AG04450 (cell line): Measurements from ENCODE around the gene GLT1D1. TPM values are rescaled to one million over a fixed set of nuclear protein-coding genes. Genes with fewer than 3 reads are reported as not detected.

Source experiments
- CTCF ChIA-PET: fragments of 300-600, 350-600 bp; formaldehyde crosslinking; extraction: SDS; loops from one replicate; lab custom pipeline; 2022; ENCODE audit warnings: antibody characterized with exemption, inconsistent platforms; lab: Charles Lee
- POLR2A ChIA-PET: fragments of 350-600 bp; formaldehyde crosslinking; extraction: SDS; loops from one replicate; lab custom pipeline; 2021; ENCODE audit warnings: antibody characterized with exemption, inconsistent platforms; lab: Yijun Ruan, JAX
- DNase-seq: peaks from one replicate; pipeline ENCODE4 v3.0.0-alpha.2; 2011; ENCODE audit warnings: low read depth, low spot score
- H3K27ac ChIP-seq: one replicate; pipeline ENCODE4 v1.5.1; 2012; ENCODE audit warnings: low read depth, low read length, control low read depth
- H3K27me3 ChIP-seq: one replicate; pipeline ENCODE4 v1.6.0; 2012; ENCODE audit warnings: low read length; ENCODE audit not compliant: control insufficient read depth, insufficient read depth
- H3K4me3 ChIP-seq: 2 replicates; pipeline ENCODE4 v1.5.1; 2011; ENCODE audit warnings: mild to moderate bottlenecking, low read depth, low read length, control low read depth
- H3K9me3 ChIP-seq: 2 replicates; pipeline ENCODE4 v1.5.1; 2012; ENCODE audit warnings: low read length; ENCODE audit not compliant: control insufficient read depth, insufficient read depth
- CTCF ChIP-seq: IDR thresholded peaks from 2 replicates; pipeline ENCODE4 v1.5.1; 2011; ENCODE audit warnings: low read depth, low read length, control low read depth, inconsistent platforms
- polyA plus RNA-seq: library from polyadenylated mRNA; depleted of rRNA; stranded (reverse); fragments of >200 nt; gene quantifications from 2 replicates; pipeline ENCODE4 v1.2.3, GENCODE V29; 2011; rRNA removed

Gene GLT1D1
- polyA plus RNA-seq, 1 experiment = not detected

- Histone ChIP-seq H3K27me3 (no peaks in the 10 kb centered on the region), H3K27ac (no peak overlapping the region), H3K9me3 (peaks cover 31% of the 10 kb centered on the region), H3K4me3 (no peak overlapping the region)
- POLR2A ChIA-PET = no interaction called here
- no peak for DNase-seq
- CTCF ChIA-PET = no interaction called here
- no peak for TF ChIP-seq CTCF
These were observed 156.8 kb downstream of the GLT1D1 start for GRCh38 chr12:129009833-129010622.

- DNase-seq = no peak
- H3K4me3 ChIP-seq = no peak overlapping the region
- ChIA-PET POLR2A (no interaction called here), CTCF (no interaction called here)
- H3K9me3 ChIP-seq = peaks cover 37% of the 10 kb centered on the region
- no peak overlapping the region for H3K27ac ChIP-seq
- no peak for TF ChIP-seq CTCF
- no peaks in the 10 kb centered on the region for H3K27me3 ChIP-seq
These were observed 162.9 kb downstream of the GLT1D1 start for GRCh38 chr12:129016159-129016558.

- no peak for TF ChIP-seq CTCF
- no peak for DNase-seq
- Histone ChIP-seq H3K27me3 (no peaks in the 10 kb centered on the region), H3K27ac (no peak overlapping the region), H3K4me3 (no peak overlapping the region), H3K9me3 (peaks cover 63% of the 10 kb centered on the region)
- ChIA-PET POLR2A (no interaction called here), CTCF (no interaction called here)
These were observed 171.8 kb downstream of the GLT1D1 start for GRCh38 chr12:129025055-129025454.

- no peak for TF ChIP-seq CTCF
- Histone ChIP-seq H3K4me3 (no peak overlapping the region), H3K27me3 (no peaks in the 10 kb centered on the region), H3K9me3 (peaks cover 79% of the 10 kb centered on the region), H3K27ac (no peak overlapping the region)
- no peak for DNase-seq
- CTCF ChIA-PET = no interaction called here
- POLR2A ChIA-PET = no interaction called here
These were observed 175.6 kb downstream of the GLT1D1 start for GRCh38 chr12:129028844-129029243.

Other genes starting within 250 kb of the GLT1D1 start
- 19.0 and 21.2 TPM in 2 replicates for gene SLC15A4, start 29.5 kb upstream of the GLT1D1 start, polyA plus RNA-seq